Hepatocyte (in vitro differentiated cells): ENCODE results near the gene ABCF2. TPM values are rescaled to one million over a fixed set of nuclear protein-coding genes. Genes with fewer than 3 reads are reported as not detected.

Experiments
- DNase-seq: peaks from one replicate; pipeline ENCODE4 v3.0.0-alpha.2; 2016; ENCODE audit warnings: low spot score
- H2AFZ ChIP-seq: fragments of 200-600 bp; sonication (generic); 2 replicates; pipeline ENCODE4 v1.6.0; 2016; ENCODE audit warnings: antibody characterized with exemption, mild to moderate bottlenecking
- H3K27ac ChIP-seq: fragments of 200-600 bp; sonication (generic); 2 replicates; pipeline ENCODE4 v1.5.1; 2016; ENCODE audit warnings: mild to moderate bottlenecking
- H3K27me3 ChIP-seq: fragments of 200-600 bp; sonication (generic); 2 replicates; pipeline ENCODE4 v1.6.1; 2016
- H3K36me3 ChIP-seq: fragments of 200-600 bp; sonication (generic); replicated peaks from 2 replicates; pipeline ENCODE4 v1.5.1; 2016; ENCODE audit warnings: low read depth; ENCODE audit not compliant: insufficient read depth
- H3K4me1 ChIP-seq: fragments of 200-600 bp; sonication (generic); 2 replicates; pipeline ENCODE4 v1.5.1; 2016; ENCODE audit warnings: mild to moderate bottlenecking, moderate library complexity; ENCODE audit not compliant: insufficient read depth
- H3K4me2 ChIP-seq: fragments of 200-600 bp; sonication (generic); 2 replicates; pipeline ENCODE4 v1.6.0; 2016
- H3K4me3 ChIP-seq: fragments of 200-600 bp; sonication (generic); 2 replicates; pipeline ENCODE4 v1.5.1; 2016; ENCODE audit warnings: mild to moderate bottlenecking
- H3K79me2 ChIP-seq: fragments of 200-600 bp; sonication (generic); 2 replicates; pipeline ENCODE4 v1.6.0; 2017; ENCODE audit warnings: mild to moderate bottlenecking
- H3K9me2 ChIP-seq: fragments of 200-600 bp; sonication (generic); replicated peaks from 2 replicates; pipeline ENCODE4 v1.6.0; 2017; ENCODE audit warnings: mild to moderate bottlenecking; ENCODE audit not compliant: insufficient read depth
- H3K9me3 ChIP-seq: fragments of 200-600 bp; sonication (generic); 2 replicates; pipeline ENCODE4 v1.5.1; 2016; ENCODE audit warnings: low read depth, mild to moderate bottlenecking
- H4K20me1 ChIP-seq: fragments of 200-600 bp; sonication (generic); 2 replicates; pipeline ENCODE4 v1.6.0; 2016; ENCODE audit warnings: mild to moderate bottlenecking; ENCODE audit not compliant: insufficient read depth, poor library complexity, severe bottlenecking
- EZH2 ChIP-seq: fragments of 200-600 bp; sonication (generic); IDR thresholded peaks from 2 replicates; pipeline ENCODE4 v1.6.1; 2016; ENCODE audit warnings: antibody characterized with exemption, mild to moderate bottlenecking, borderline replicate concordance
- EZH2phosphoT487 ChIP-seq: fragments of 200-600 bp; sonication (generic); IDR thresholded peaks from one replicate; pipeline ENCODE4 v1.6.1; 2018; ENCODE audit warnings: antibody characterized with exemption, mild to moderate bottlenecking, low read depth, moderate library complexity; ENCODE audit not compliant: unreplicated experiment, severe bottlenecking
- WGBS: methylation state at CpG from one replicate; pipeline ENCODE4 v1.1.6; 2016; ENCODE audit warnings: low lambda C conversion rate; ENCODE audit errors: missing lambda C conversion rate; 5-methylcytosine and 5-hydroxymethylcytosine counted together
- polyA plus RNA-seq: library from polyadenylated mRNA; unstranded; fragments of >200 nt; fragmentation: Nextera tagmentation; extraction: Ambion mirVana; gene quantifications from 2 replicates; pipeline ENCODE4 v1.2.1, GENCODE V29; 2016
- total RNA-seq: library from RNA; depleted of rRNA; stranded (reverse); fragments of >200 nt; gene quantifications from 2 replicates; pipeline ENCODE4 v1.2.3, GENCODE V29; 2014
- TF ChIP-seq, protein P1 (sequence below): fragments of 200-600 bp; sonication (generic); IDR thresholded peaks from 2 replicates; pipeline ENCODE4 v1.5.1; 2016; ENCODE audit warnings: antibody characterized with exemption, mild to moderate bottlenecking; ENCODE audit not compliant: poor library complexity

Gene ABCF2
- total and polyA plus RNA-seq, 2 experiments from 2014 or later: 25.6 to 35.3 TPM

DNA sequence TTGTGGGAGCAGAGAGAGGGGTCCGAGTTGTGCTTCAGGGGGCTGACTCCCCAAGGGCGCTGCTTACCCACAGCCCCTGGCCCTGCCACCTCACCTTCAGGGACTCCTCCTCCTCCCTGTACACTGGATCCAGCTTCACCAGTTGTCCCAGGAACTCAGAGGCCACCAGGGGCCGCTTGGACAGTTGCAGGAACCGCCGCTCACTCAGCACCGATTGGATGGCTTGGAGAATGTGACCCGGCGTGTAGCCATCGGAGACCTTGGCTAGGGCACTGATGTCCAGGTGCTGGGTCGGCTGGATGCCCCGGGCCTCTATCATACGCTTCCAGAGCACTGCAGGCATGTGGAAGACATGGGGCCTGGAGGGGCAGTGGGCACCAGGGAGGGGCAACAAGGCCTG is 35.5 kb downstream of the ABCF2 start:
- H3K27me3 ChIP-seq: peaks cover 20% of the 10 kb centered on the region
- H3K36me3 ChIP-seq: no peaks in the 10 kb centered on the region
- no peak overlapping the region for H3K4me2 ChIP-seq
- H3K9me3 ChIP-seq: no peaks in the 10 kb centered on the region
- H3K27ac ChIP-seq: no peak overlapping the region
- no peaks in the 10 kb centered on the region for H3K4me1 ChIP-seq
- H3K4me3 ChIP-seq: no peak overlapping the region
- 83% methylated on average over 12 of the region's 12 CpGs for WGBS
- H3K79me2 ChIP-seq: no peaks in the 10 kb centered on the region
- TF ChIP-seq EZH2 (no peak), EZH2phosphoT487 (no peak)
- TF ChIP-seq, protein P1, sequence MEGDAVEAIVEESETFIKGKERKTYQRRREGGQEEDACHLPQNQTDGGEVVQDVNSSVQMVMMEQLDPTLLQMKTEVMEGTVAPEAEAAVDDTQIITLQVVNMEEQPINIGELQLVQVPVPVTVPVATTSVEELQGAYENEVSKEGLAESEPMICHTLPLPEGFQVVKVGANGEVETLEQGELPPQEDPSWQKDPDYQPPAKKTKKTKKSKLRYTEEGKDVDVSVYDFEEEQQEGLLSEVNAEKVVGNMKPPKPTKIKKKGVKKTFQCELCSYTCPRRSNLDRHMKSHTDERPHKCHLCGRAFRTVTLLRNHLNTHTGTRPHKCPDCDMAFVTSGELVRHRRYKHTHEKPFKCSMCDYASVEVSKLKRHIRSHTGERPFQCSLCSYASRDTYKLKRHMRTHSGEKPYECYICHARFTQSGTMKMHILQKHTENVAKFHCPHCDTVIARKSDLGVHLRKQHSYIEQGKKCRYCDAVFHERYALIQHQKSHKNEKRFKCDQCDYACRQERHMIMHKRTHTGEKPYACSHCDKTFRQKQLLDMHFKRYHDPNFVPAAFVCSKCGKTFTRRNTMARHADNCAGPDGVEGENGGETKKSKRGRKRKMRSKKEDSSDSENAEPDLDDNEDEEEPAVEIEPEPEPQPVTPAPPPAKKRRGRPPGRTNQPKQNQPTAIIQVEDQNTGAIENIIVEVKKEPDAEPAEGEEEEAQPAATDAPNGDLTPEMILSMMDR: no peak
- H2AFZ ChIP-seq: no peak overlapping the region
- no peaks in the 10 kb centered on the region for H4K20me1 ChIP-seq
- no peak for DNase-seq
- no peaks in the 10 kb centered on the region for H3K9me2 ChIP-seq

DNA sequence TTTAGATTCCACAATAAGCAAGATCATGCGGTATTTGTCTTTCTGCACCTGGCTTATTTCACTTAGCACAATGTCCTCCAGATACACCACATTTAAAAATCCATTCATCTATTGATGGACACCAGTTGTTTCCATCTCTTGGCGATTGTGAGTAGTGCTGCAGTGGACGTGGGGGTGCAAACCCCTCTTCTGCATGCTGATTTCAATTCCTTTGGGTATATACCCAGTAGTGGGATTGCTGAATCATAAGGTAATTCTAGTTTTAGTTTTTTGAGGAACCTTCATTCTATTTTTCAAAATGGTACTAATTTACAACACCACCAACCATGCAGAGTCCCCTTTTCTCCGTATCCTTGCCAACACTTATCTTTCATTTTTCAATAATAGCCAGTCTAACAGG is 38.0 kb downstream of the ABCF2 start:
- DNase-seq: no peak
- WGBS: 78% methylated on average over 4 of the region's 4 CpGs
- H4K20me1 ChIP-seq: no peaks in the 10 kb centered on the region
- H3K9me3 ChIP-seq: no peaks in the 10 kb centered on the region
- no peak overlapping the region for H2AFZ ChIP-seq
- no peaks in the 10 kb centered on the region for H3K9me2 ChIP-seq
- TF ChIP-seq, protein P1: no peak
- no peak for TF ChIP-seq EZH2phosphoT487
- no peak for TF ChIP-seq EZH2
- H3K4me1 ChIP-seq: no peaks in the 10 kb centered on the region
- H3K27me3 ChIP-seq: peaks cover 5% of the 10 kb centered on the region
- H3K4me3 ChIP-seq: no peak overlapping the region
- no peaks in the 10 kb centered on the region for H3K36me3 ChIP-seq
- H3K27ac ChIP-seq: no peak overlapping the region
- H3K4me2 ChIP-seq: no peak overlapping the region
- no peaks in the 10 kb centered on the region for H3K79me2 ChIP-seq

DNA sequence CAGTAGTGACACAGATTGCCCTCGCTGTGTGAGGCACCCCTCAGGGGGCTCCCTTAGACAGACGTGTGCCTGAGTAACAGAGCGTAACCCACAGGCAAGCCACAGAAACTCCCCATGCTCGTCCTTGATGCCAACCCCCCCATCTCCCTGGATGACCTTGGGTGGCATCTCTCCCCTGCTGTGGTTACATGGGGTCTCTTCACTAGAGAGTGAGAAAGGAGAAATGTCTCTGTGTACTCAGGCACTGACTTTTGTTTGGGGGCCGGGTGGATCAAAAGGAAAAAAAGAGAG is 38.8 kb downstream of the ABCF2 start:
- DNase-seq: no peak
- Histone ChIP-seq H3K4me2 (no peak overlapping the region), H2AFZ (no peak overlapping the region), H3K4me3 (no peak overlapping the region), H3K36me3 (no peaks in the 10 kb centered on the region), H3K27ac (no peak overlapping the region), H4K20me1 (no peaks in the 10 kb centered on the region), H3K9me2 (no peaks in the 10 kb centered on the region), H3K9me3 (no peaks in the 10 kb centered on the region), H3K79me2 (no peaks in the 10 kb centered on the region), H3K27me3 (peaks cover 5% of the 10 kb centered on the region), H3K4me1 (no peaks in the 10 kb centered on the region)
- 60% methylated on average over 5 of the region's 5 CpGs for WGBS
- TF ChIP-seq EZH2 (no peak), EZH2phosphoT487 (no peak)
- TF ChIP-seq, protein P1: no peak
